CD4-positive, alpha-beta T cell treated with Interleukin-17A for 4 hours (primary cell): ENCODE results near the gene COA6.

Experiments
- DNase-seq: peaks from one replicate; pipeline ENCODE4 v3.0.0-alpha.2; 2020; ENCODE audit warnings: mixed read lengths

COA6 gene

GRCh38 chr1:234413990-234414389, 40.7 kb downstream of the COA6 start:
- no peak for DNase-seq

GRCh38 chr1:234427950-234428646, 54.8 kb downstream of the COA6 start:
- DNase-seq = no peak

- no peak for DNase-seq
Observed at GRCh38 chr1:234429434-234429806, 56.2 kb downstream of the COA6 start.

GRCh38 chr1:234430691-234431090, 57.4 kb downstream of the COA6 start:
- DNase-seq = no peak

GRCh38 chr1:234431255-234431654, 58.0 kb downstream of the COA6 start:
- DNase-seq = no peak

GRCh38 chr1:234433563-234434285, 60.5 kb downstream of the COA6 start:
- no peak for DNase-seq
